ENCODE results near the gene DACT2.

DNA sequence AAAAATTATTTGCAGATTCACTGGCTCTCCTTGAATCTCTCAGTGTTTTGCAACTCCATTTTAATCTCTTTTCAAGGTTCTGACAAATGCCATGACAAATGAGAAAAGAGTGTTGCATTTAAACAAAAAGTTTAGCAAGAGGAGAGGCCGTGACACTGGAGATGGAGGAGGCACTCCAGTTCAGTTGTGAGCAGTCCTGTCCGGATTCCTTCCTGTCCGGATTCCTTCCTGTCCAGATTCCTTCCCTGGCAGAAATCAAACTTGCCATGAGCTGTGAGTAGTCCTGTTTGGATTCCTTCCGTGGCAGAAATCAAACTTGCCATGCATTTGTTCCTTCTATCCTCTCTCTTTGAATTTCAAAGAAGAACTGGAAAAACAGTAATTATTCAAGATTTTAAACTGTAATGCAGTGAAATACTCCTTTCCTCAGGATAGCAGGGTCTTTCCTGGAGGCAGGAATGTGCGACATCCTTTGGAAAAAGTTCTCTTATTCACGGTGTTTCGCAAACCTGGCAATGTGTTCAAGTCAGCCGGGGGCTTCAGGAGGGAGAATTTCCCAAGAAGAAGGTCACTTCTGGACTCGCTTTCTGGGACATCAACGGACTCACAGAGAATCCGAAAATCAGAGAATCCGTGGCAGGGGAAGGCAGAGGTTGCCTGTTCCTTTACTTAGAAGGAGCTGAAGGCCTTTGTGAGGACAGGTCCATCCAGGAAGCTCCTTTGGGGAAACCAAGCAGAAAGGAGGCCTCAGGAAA is 48.7 kb upstream of the DACT2 start:
- TF ChIP-seq, protein P1, sequence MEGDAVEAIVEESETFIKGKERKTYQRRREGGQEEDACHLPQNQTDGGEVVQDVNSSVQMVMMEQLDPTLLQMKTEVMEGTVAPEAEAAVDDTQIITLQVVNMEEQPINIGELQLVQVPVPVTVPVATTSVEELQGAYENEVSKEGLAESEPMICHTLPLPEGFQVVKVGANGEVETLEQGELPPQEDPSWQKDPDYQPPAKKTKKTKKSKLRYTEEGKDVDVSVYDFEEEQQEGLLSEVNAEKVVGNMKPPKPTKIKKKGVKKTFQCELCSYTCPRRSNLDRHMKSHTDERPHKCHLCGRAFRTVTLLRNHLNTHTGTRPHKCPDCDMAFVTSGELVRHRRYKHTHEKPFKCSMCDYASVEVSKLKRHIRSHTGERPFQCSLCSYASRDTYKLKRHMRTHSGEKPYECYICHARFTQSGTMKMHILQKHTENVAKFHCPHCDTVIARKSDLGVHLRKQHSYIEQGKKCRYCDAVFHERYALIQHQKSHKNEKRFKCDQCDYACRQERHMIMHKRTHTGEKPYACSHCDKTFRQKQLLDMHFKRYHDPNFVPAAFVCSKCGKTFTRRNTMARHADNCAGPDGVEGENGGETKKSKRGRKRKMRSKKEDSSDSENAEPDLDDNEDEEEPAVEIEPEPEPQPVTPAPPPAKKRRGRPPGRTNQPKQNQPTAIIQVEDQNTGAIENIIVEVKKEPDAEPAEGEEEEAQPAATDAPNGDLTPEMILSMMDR (IDR thresholded peaks at IDR 0.05 in 8 of 11, conservative IDR thresholded peaks at IDR 0.05 in 3 of 11), result no peak
- no peak for TF ChIP-seq POLR2A (IDR thresholded peaks at IDR 0.05)

Measured in spleen (tissue), 7 donors.